Suppressor macrophage (primary cell): ENCODE data around the gene PXDN.
"Not testable (repeated sequence)": the region's sequence is repeated elsewhere in the genome, so short reads cannot be mapped to it uniquely, and the experiment has no call there.

Experiments
- DNase-seq, 4 experiments: peaks; one replicate each; pipeline ENCODE4 v3.0.0-alpha.2; 2020 to 2022

PXDN gene

DNA sequence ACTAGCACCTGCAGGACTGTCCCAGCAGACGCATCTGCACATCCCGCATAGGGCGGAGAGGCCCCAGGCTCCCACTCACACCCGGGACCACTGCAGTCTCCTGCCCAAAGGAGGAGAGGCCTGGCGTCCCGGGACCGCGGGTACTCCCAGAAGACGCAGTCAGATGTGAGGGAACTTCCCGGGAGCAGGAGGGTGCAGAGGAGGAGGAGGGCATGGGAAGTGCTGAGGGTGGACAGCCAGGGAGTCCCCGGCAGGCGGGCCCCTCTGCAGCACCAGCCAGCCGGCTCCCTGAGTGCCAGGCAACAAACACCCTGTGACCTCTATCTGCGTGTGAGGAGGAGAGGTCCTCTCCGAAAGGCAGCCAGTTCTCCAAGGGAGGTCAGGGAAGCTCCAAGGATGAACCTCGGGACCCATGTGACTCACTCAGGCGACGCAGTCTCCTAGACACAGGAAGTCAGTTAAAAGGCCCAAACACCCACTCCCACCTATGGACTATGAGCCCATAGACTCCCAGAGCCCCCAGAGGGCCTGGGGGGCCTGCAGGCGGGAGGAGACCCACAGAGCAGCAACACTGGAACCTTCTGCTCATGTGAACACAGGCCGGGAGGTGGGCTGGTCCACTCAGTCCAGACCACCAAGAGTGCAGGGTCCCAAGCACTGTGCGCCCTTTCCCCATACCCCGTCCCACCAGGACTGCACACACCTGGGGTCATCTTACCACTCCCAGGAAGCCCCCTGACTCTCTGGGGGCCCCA, 4.2 kb downstream of the PXDN start:
- DNase-seq = no peak

DNA sequence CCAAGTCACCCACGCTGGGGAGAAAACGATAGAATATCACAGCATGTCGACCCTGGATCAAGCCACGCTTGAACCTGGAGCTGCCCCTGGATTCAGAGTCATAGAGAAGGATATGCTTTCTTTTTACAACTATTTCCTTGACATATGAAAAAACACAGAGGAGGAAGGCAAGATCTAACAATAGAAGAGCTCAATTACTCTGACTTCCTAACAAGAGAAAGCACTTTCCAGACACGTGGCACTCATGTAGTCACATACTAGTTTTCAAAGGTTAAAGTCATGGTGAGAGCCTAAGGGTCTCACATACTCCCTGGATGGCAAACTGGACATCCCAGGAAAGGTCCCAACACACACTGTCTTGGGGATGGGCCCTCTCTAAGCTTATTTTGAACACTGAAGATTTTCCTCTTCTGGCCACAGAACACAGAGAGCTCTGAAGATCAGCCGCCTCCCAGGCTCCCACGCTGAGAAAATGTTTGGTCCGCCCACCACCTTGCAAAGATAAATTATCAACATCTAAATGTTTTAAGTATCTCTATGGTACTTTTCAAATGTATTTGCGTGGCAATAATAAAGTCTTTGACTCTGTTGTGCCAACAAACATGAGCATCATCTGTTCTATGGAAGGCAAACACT, 4.9 kb downstream of the PXDN start:
- DNase-seq = no peak

DNA sequence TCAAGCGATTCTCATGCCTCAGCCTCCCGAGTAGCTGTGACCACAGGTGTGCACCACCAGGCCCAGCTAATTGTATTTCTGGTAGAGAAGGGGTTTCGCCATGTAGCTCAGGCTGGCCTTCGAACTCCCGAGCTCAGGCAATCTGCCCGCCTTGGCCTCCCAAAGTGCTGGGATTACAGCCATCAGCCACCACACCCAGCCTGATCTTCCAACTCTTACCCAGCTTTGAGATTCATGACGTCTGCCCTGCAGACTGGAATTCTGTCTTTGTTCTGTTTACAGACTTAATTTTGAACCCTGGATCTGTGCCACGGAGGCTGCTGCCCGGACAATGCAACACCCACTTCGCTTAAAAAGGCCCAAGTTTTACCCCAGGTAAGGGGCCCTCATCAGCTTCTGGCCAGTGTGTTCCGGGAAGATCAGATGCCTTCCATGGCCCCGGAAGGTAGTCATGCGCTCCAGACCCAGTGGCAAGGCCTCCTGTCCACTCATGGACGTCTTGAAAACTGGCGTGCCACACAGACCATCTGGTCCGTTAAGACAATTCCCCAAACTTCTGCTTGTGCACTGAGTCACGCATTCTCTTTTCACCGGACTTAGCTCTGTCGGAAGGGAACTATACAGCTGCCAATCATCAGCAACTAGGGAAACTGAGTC, 5.5 kb downstream of the PXDN start:
- DNase-seq = no peak

DNA sequence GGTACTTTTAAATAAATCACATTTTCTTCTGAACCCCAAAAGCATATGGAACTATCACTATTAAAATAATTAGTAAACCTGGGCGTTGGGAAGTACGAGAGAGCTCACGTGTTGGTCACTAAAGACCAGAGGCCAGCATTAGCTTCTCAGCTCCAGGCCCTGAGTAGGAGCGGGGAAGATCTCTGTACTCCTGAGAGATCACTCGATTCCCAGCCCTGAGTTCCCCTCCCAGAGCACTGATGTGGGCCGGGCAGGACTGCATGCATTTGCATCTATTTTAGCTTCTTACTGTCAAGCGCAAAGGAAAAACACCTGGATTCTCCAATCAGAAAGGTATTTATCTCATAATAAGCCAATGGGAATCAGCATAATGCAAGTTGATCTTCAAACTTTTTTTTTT, 6.2 kb downstream of the PXDN start:
- no peak for DNase-seq

DNA sequence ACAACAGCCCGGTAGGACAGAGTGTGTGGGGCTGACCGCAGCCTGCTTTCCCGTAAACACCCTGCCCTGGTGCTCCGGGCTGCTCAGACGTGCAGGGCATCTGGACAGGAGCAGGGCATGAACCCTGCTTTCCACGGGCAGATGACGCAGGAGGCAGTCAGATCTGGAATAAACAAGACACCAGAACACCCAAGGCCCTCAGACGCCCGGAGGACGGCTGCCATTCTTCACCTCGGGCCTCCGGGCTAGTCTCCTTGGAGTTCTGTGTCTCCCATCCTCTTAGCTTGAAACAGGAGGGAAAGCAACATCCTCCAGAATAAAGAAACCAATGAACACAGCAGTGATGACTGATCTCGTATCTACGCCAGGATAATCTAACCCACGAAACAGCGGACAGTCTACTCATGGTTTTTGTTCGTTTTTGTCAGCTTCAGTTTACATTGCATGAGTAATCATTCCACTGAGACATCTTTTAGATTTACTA, 7.3 kb downstream of the PXDN start:
- no peak for DNase-seq

DNA sequence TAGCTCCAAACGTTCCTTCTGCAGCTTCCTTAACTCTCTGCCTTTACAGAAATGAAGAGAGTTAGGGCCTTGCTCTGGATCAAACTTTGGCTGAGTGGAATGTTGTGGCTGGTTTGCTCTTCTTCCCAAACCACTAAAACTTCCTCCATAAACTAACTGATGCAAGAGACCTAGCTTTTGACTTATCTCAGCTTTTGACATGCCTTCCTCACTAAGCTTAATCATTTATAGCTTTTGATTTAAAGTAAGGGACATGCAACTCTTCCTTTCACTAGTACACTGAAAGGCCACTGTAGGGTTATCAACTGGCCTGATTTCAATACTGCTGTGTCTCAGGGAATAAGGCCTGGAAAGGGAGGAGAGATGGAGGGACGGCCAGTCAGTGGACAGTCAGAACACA, 8.3 kb downstream of the PXDN start:
- DNase-seq = no peak

DNA sequence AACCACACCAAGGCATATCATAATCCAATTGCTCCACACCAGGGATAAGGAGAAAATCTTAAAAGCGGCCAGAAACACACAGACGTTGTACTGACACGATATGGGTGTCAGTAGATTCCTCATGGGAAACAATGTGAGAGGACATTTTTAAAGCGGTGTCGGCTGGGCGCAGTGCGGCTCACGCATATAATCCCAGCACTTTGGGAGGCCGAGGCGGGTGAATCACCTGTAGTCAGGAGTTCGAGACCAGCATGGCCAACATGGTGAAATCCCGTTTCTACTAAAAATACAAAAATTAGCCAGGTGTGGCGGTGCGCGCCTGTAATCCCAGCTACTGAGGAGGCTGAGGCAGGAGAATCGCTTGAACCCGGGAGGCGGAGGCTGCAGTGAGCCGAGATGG, 11.0 kb downstream of the PXDN start:
- not testable (repeated sequence) for DNase-seq

DNA sequence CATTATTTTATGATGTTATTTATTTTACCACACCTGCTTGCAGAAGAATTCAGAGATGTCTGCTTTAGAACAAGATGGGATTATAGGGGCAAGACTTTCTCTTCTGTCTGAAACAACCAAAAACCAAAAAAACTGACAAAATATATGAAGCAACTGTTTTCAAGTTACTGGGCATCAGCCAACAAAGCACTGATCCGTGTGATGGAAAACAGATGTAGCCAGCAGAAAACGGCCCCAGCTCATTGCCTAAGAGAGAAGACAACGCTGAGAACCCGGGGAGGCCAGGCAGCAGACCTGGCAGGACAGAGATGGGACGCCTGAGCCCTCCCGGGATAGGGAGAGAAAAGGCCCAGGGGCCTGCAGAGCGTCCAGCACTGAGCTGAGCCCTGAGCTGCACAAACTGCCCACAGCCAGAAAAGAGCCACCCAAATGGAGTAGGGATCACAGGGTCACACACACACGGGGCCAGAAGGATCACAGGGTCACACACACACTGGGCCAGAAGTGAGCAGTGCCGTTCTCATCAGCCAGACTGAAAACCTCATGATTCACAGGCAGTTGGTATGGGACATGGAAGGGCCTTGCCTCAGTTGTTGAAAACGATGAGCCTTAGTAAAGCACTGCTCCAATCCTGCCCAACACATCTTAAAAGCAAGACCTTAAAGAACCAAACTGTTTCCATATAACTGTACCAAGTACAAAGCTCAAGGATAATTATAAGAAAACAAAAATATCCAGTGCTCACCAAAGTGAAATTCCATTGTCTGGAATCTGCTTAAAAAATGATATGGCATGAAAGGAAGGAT, 12.1 kb downstream of the PXDN start:
- DNase-seq = no peak

DNA sequence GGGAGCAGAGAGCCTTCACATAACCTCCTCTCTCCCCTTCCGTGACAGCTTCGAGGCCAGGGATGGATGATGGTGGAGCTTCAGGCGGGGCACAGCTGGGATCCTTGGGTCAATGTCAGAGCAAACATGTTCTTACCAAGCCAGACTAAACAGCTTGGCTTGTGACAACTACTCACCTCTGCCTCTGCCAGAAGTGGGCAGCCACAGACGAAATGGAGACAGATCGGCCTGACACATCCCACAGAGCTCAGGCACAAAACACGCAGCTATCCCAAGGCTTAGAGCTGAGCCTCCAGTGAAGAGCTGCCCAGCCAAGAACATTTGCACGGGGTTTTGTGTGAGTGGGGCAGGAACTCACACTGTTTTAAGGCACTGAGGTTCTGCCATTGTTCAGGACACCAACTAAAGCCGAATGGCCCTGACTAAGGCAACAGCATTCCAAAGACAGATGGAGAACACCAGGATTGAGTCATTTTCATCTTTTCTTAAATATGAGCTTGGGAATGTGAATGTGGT, 12.8 kb downstream of the PXDN start:
- no peak for DNase-seq

DNA sequence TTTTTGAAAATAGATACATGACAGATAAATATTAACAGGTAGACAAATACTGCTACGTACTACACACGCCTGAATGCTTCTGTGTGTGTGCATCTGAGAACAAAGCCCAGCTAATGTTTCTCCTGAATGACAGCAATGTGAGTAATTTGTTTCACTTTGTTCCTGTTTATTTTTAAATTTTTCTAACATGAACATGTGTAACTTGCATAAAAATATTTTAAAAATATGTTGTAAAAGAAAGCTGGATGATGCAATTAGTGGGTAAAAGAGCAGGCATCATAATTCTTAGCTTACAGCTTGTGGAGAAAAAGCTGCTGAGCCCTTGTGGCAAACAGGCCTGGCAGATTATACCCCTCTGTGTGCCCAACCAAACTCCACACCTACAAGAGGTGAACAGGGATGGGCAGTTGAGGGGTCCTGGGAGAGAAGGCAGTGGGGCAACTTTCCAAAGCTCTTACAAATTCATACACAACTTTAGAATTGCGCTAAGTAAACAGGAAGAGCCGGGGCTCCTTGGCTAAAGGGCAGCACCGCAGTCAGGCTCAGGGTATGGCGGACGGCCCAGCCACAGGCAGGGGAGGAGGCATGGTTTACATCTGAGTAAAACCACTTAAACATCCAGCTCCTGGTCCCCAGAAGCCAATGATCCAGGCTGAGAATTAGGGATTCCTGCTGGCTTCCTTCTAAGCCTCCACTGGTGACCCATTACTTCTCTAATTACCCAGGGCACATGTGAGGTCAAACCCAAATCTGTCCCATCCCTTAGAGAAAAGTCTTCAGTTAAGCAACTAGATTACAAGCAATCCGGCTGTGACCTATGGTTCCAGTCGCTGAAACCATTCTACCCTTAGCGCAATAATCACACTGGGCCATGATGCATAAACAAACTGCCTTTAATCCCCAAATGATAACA, 14.0 kb downstream of the PXDN start:
- DNase-seq = no peak

DNA sequence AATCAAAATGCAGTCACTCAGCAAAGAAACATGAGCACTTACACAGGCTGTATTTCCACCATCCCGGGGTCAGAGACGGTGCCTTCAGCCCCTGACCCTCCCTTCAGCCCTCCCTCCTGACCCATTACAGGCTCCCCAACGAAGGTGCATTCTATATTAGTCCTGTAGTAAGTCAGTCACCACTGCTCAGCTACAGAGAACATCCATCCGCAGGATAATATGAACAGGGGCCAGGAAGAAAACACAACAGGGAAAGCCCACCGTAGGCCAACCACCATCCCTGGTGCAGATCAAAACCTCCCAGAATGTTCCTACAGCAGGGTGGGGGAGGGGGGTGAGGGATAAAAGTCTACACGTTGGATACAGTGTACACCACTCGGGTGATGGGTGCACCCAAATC, 15.1 kb downstream of the PXDN start:
- no peak for DNase-seq

DNA sequence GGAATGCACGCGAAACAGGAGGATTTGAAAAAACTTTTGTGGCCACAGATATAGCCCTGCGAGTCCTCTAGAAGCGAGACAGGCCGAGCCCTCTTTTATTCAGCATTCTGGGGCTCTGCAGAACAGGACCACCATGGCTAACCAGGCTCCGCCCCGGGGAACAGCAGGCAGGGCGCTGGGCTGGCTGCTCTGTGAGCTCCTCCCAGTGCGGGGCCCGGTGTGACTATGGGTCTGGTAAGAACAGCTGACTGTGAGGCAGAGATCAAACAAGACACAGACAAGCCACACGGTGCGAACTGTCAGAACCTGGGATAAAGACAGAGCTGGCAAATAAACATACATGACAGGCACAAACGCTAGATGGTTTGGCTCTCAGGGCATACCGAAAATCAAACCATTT, 15.5 kb downstream of the PXDN start:
- no peak for DNase-seq

DNA sequence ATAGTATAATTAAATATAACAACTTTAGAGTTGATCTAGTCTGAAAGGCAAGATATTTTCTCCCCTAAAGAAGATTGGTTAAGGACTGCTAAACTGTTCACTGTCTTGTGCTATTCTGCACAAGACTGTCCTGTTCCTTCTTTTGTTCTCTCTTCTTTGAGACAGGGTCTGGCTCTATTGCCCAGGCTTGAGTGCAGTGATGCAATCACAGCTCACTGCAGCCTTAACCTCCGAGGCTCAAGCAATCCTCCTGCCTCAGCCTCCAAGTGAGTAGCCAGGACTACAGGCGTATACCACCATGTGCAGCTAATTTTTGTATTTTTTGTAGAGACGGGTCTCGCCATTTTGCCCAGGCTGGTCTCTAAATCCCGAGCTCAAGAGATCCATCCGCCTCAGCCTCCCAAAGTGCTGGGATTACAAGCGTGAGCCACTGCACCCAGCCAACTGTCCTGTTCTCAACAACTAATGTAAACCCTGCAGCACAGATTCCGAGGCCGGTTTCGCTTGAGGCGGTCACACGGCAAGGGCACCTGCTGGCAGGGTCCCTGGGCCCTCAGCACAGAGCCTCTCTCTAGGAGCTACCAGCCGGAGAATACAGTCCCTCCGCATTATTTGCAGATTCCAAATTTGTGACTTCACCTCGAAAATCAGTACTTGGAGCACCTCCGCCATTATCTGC, 16.4 kb downstream of the PXDN start:
- DNase-seq = no peak

DNA sequence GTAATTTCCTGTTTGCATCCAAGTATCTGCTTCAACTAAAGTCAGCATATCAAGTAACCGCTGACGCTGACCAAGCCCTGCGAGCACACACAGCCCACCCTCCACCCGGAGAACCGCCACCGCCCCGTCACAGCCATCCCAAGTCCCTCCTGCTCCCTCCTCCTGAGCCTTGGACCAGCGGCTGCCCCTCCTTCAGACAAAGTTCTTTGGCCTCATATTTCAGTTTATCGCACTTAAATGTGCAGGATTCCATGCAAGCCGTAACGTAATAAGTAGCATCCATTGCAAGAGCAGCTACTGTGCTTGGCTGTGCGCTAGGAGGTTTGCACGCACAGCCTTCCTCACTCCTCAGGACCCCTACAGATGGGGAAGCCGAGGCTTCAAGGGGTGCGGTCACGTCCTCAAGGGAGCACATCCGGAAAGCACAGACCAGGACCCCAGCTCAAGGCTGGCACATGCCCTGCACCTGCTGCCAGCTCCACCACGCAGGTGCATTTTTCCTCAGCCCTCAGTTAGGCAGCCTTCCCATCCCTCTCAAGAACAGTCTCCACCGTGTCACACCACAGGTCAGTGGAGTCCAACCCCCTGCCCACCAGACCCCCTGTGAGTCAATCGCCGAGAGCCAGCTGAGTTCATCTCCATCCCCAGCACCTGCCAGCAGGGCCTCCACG, 17.1 kb downstream of the PXDN start:
- no peak for DNase-seq

DNA sequence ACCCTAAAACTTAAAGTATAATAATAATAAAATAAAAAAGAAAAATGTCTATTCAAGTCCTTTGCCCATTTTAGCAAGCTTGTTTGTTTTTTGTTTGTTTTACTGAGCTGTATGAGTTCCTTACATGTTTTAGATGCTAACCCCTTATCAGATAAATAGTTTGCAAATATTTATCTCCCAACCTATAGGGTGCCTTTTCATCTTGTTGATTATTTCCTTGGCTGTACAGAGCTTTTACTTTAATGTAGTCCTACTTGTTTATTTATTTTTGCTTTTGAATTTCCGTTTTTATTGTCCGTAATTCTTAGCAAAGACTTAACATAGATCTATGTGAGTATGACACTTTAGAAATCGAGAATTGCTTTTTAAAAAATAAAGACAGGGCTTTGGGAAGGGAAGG, 17.8 kb downstream of the PXDN start:
- DNase-seq = no peak

DNA sequence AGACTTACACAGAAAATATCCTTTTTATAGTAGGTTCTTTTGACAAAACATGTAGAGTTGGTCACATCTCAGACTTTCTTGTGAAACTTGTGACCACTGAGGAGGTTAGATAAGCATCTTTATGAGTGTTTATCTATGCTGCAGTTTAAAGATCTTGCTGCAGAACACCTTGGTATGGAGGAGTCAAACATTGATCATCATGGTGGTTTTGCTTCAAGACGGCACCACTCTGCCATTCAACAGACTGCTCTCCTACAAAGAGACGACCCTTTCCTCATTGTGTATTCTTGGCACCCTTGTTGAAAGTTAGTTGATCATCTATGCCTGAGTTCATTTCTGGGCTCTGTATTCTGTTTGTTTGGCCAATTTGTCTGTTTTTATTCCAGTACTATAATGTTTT, 20.0 kb downstream of the PXDN start:
- not testable (repeated sequence) for DNase-seq

DNA sequence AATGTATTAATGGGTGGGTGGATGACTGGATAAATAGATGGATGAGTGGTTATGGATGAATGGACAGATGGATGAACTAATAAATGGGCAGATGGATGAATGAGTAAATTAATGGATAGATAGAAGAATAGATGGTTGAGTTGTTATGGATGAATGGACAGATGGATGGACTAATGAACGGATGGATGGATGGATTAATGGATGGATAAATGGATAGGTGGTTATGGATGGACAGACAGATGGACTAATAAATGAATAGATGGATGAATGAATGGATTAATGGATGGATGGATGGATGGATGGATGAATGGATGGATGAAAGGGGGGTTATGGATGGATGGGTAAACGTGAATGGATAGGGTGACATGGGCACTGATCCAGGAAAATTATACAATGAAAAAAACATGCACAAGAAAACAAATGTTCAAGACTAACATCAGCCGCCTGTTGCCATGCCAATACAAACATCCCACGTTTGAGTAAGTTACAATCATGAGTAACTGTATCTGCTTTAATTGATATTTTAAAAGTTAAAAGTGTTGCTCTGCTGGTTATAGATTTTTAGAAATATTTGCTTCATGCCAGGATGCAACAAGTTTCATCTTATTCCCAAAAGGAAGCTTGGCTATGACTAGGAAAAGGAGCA, 20.8 kb downstream of the PXDN start:
- DNase-seq = no peak

DNA sequence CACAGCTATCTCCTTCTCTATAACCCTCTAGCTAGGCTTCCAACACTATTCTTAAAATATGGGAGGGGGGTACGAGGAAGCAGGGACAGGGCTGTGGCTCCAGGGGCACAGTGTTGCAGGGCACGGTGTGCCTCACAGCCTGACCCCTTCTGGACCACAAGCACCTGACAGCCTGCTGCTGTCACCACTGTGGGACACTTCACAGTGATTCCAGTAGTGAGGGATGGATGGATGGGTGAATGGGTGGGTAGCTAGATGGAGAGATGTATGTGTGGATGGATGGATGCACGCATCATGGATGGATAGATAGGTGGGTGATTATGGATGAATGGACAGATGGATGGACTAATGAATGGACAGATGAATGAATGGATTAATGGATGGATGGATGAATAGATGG, 21.6 kb downstream of the PXDN start:
- no peak for DNase-seq

DNA sequence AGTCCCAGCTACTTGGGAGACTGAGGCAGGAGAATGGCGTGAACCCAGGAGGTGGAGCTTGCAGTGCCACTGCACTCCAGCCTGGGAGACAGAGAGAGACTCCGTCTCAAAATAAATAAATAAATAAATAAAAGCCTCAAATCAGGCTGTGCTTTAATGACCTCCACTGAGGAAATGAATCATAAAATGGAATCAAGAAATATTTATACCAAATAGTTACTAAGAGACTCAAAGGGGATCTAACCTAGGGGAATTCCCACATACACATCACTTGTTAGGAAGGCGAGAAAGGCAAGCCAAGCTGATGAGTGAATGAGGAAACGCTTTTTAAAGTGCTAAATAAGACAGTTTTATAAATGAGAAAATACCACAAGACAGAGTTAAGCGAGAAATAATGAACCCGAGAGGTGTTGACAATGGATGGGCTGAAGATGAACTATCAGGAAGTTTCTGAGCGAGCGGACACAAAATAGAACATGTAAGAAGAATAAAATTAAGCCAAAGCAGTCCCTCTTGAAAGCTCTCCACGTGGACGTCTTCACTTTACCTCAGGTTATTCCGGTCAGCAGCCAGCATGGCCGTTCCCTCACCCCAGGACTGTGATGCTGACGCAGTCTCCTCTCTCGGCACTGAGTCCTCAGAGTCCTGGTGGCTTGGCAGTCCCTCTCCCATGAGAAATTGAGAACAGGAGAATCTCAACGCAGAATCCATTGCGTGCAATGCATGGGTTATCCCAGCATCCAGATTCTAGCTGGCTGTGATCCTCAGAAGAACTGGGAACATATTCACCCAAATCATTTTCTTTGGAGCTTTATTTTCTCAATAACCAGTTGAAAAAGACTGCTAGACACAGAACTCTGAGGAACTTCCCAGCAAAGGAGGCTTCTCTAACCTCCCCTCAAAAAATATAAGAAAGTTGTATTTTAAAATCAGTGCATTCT, 22.3 kb downstream of the PXDN start:
- DNase-seq = no peak
